Ishikawa (cell line): Measurements from ENCODE around the gene ANKRD52.

Experiments used
- CEBPB ChIP-seq: IDR thresholded peaks from 2 replicates; pipeline ENCODE4 v1.6.1; 2012
- CREB1 ChIP-seq: IDR thresholded peaks from 2 replicates; pipeline ENCODE4 v1.6.1; 2012; ENCODE audit warnings: low read depth
- EGR1 ChIP-seq: IDR thresholded peaks from 2 replicates; pipeline ENCODE4 v1.6.1; 2012
- EP300 ChIP-seq: IDR thresholded peaks from 2 replicates; pipeline ENCODE4 v1.6.1; 2012; ENCODE audit warnings: borderline replicate concordance
- FOXM1 ChIP-seq: IDR thresholded peaks from 2 replicates; pipeline ENCODE4 v1.6.1; 2012; ENCODE audit warnings: low read depth, borderline replicate concordance
- NFIC ChIP-seq: IDR thresholded peaks from 2 replicates; pipeline ENCODE4 v1.6.1; 2012
- RAD21 ChIP-seq: IDR thresholded peaks from 2 replicates; pipeline ENCODE4 v1.6.1; 2012; ENCODE audit warnings: low read depth
- TAF1 ChIP-seq: IDR thresholded peaks from 2 replicates; pipeline ENCODE4 v1.6.1; 2012; ENCODE audit warnings: low read depth, mild to moderate bottlenecking
- TCF12 ChIP-seq: IDR thresholded peaks from 2 replicates; pipeline ENCODE4 v1.6.1; 2012; ENCODE audit warnings: low read depth
- TEAD4 ChIP-seq: IDR thresholded peaks from 2 replicates; pipeline ENCODE4 v1.6.1; 2012
- YY1 ChIP-seq: IDR thresholded peaks from 2 replicates; pipeline ENCODE4 v1.6.1; 2012; ENCODE audit warnings: low read depth
- ZBTB7A ChIP-seq: IDR thresholded peaks from 2 replicates; pipeline ENCODE4 v1.6.1; 2012; ENCODE audit warnings: low read depth
- TF ChIP-seq, protein P1 (sequence below): IDR thresholded peaks from 2 replicates; pipeline ENCODE4 v1.6.1; 2012
- TF ChIP-seq, protein P2 (sequence below): IDR thresholded peaks from 2 replicates; pipeline ENCODE4 v1.6.1; 2012
- TF ChIP-seq, protein P3 (sequence below): IDR thresholded peaks from 2 replicates; pipeline ENCODE4 v1.6.1; 2012; ENCODE audit warnings: low read depth, mild to moderate bottlenecking

Gene ANKRD52

DNA sequence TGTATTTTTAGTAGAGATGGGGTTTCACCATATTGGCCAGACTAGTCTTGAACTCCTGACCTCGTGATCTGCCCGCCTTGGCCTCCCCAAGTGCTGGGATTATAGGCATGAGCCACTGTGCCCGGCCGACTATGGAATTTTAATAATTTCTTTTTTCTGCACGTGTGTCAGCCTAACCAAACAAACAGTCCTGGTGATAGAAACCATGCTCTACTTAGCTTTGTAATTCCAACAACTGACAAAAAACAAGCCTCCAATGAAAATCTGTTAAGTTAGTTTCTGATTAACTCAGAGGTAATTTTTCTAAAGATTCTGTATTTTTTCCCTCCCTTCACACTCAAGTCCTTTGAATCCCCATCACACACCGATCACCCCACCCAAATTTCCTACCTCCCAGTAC is 23.8 kb upstream of the ANKRD52 start:
- TF ChIP-seq YY1: no peak
- TF ChIP-seq EGR1: no peak
- TF ChIP-seq, protein P1, sequence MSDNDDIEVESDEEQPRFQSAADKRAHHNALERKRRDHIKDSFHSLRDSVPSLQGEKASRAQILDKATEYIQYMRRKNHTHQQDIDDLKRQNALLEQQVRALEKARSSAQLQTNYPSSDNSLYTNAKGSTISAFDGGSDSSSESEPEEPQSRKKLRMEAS: no peak
- no peak for TF ChIP-seq TCF12
- TF ChIP-seq FOXM1: no peak
- no peak for TF ChIP-seq NFIC
- TF ChIP-seq, protein P2, sequence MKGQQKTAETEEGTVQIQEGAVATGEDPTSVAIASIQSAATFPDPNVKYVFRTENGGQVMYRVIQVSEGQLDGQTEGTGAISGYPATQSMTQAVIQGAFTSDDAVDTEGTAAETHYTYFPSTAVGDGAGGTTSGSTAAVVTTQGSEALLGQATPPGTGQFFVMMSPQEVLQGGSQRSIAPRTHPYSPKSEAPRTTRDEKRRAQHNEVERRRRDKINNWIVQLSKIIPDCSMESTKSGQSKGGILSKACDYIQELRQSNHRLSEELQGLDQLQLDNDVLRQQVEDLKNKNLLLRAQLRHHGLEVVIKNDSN: no peak
- no peak for TF ChIP-seq ZBTB7A
- no peak for TF ChIP-seq CREB1
- TF ChIP-seq RAD21: no peak
- TF ChIP-seq, protein P3, sequence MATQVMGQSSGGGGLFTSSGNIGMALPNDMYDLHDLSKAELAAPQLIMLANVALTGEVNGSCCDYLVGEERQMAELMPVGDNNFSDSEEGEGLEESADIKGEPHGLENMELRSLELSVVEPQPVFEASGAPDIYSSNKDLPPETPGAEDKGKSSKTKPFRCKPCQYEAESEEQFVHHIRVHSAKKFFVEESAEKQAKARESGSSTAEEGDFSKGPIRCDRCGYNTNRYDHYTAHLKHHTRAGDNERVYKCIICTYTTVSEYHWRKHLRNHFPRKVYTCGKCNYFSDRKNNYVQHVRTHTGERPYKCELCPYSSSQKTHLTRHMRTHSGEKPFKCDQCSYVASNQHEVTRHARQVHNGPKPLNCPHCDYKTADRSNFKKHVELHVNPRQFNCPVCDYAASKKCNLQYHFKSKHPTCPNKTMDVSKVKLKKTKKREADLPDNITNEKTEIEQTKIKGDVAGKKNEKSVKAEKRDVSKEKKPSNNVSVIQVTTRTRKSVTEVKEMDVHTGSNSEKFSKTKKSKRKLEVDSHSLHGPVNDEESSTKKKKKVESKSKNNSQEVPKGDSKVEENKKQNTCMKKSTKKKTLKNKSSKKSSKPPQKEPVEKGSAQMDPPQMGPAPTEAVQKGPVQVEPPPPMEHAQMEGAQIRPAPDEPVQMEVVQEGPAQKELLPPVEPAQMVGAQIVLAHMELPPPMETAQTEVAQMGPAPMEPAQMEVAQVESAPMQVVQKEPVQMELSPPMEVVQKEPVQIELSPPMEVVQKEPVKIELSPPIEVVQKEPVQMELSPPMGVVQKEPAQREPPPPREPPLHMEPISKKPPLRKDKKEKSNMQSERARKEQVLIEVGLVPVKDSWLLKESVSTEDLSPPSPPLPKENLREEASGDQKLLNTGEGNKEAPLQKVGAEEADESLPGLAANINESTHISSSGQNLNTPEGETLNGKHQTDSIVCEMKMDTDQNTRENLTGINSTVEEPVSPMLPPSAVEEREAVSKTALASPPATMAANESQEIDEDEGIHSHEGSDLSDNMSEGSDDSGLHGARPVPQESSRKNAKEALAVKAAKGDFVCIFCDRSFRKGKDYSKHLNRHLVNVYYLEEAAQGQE: no peak
- no peak for TF ChIP-seq TEAD4
- no peak for TF ChIP-seq CEBPB
- TF ChIP-seq TAF1: no peak
- no peak for TF ChIP-seq EP300

DNA sequence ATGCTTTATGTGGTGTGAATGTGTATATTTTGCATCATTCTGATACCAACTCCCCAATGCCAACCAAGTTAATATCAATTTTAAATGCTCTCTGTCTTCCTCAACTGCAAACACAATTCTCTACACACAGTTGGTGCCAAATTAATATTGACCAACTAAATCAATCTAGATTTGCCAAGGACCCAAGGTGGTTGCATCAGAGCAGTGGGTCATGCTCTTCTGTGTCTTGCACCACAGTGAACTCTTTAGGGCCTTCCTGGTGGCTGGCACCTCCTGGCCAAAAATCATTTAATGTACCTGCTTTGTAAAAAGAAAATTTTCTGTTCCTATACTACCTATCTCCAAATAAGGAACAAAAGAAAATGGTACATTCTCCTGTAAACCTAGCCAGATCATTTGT is 22.7 kb upstream of the ANKRD52 start:
- TF ChIP-seq, protein P2: no peak
- TF ChIP-seq, protein P1: no peak
- TF ChIP-seq CEBPB (no peak), EGR1 (no peak), ZBTB7A (no peak), TEAD4 (no peak), EP300 (no peak), NFIC (no peak), TCF12 (no peak), TAF1 (no peak), RAD21 (no peak), YY1 (no peak), CREB1 (no peak), FOXM1 (no peak)
- TF ChIP-seq, protein P3: no peak

GRCh38 chr12:56278905-56279304 is 20.7 kb upstream of the ANKRD52 start:
- no peak for TF ChIP-seq CEBPB

GRCh38 chr12:56274299-56274698 is 16.1 kb upstream of the ANKRD52 start:
- TF ChIP-seq, protein P2: no peak
- TF ChIP-seq, protein P1: no peak
- TF ChIP-seq TCF12 (no peak), EGR1 (no peak), FOXM1 (no peak), ZBTB7A (no peak), EP300 (no peak), TEAD4 (no peak), CREB1 (no peak), TAF1 (no peak), RAD21 (no peak), CEBPB (no peak), NFIC (no peak), YY1 (no peak)
- TF ChIP-seq, protein P3: no peak
